Vagina (tissue), 2 donors: Measurements from ENCODE around the gene NDUFS8.
"Not testable (repeated sequence)": the region's sequence is repeated elsewhere in the genome, so short reads cannot be mapped to it uniquely, and the experiment has no call there.

Experiments
- CTCF ChIP-seq, 3 experiments: fragments of 450-650 bp in 2 of 3; fragments of 200-600 bp in 1 of 3; sonication (generic) in 1 of 3; IDR thresholded peaks; one replicate each; pipeline ENCODE4 v1.5.1; 2017 to 2019; ENCODE audit warnings: antibody characterized with exemption in 3 of 3, mild to moderate bottlenecking in 2 of 3, moderate library complexity in 2 of 3
- POLR2A ChIP-seq, 2 donors: fragments of 450-650 bp; IDR thresholded peaks; one replicate each; pipeline ENCODE4 v1.6.1; 2017; ENCODE audit warnings: antibody characterized with exemption in 2 of 2, mild to moderate bottlenecking in 2 of 2, moderate library complexity in 2 of 2
- POLR2AphosphoS5 ChIP-seq, 2 donors: sonication (generic); formaldehyde crosslinking; IDR thresholded peaks; one replicate each; pipeline ENCODE4 v1.9.0; 2017; ENCODE audit warnings: antibody characterized with exemption in 2 of 2, mild to moderate bottlenecking in 2 of 2, low read depth in 1 of 2; ENCODE audit not compliant: insufficient read depth in 1 of 2

- TF ChIP-seq CTCF (IDR thresholded peaks at IDR 0.05); POLR2A (IDR thresholded peaks at IDR 0.05); POLR2AphosphoS5 (IDR thresholded peaks at IDR 0.05; ENCODE audit: insufficient read depth in 1 of 2, low read depth in 1 of 2): not testable (repeated sequence)
Observed at GRCh38 chr11:67981226-67981625, 49.3 kb upstream of the NDUFS8 start.
